GM18868 (cell line): ENCODE measurements around the gene RAD51B.

ENCODE experiments used
- ATAC-seq: cut with Tn5 transposase; IDR thresholded peaks from one replicate; pipeline ENCODE4 v1.9.1; 2021; ENCODE audit warnings: mild to moderate bottlenecking, moderate library complexity; ENCODE audit not compliant: unreplicated experiment

Gene RAD51B

DNA sequence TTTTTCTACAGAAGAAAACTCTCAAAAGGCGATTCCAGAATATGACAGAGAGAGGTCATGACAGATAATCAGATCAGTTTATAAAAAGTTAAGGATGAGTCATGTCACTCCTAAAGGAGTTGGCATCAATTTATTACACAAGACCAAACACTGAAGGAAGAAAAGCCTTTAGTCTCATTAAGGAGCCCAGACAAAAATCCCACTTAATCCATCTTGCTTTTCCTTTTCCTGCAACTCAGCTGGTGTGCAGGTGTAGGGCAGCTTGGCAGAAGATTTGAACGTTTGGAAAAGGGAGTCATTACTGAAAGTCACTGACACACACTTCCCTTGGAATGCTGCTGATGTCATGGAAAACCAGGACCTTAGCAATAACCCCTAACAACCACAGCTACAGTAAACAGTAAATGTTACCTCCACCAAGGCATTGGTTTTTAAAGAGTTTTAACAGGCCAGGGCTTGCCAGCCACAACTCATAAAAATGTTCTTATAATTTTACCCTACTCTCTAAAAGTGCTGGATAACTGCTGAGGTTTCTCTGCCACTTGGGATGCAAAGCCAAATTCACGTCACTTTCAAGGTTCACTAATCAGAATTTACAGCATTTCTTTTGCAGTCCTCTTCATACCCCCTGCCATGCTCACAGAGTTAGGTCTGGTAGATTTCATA, 320.6 kb downstream of the RAD51B start:
- ATAC-seq, result no peak

DNA sequence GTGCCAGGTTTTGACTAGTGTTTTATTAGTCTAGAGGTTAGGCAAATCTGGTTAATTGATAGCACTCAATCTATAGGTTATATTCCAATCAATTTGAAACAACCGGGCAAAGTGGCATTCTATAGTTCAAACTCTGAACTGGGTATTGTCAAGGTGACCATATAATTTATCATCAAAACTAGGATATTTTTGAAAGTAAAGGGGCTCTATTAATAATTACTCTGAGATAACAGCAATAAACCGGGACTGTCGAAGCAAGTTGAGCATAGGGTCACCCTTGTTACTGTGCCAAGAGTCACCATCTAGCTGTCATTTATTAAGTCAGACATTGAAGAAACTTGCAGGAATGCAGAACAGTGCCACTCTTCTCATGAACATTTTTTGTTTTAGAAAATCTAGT, 321.2 kb downstream of the RAD51B start:
- ATAC-seq, result no peak

DNA sequence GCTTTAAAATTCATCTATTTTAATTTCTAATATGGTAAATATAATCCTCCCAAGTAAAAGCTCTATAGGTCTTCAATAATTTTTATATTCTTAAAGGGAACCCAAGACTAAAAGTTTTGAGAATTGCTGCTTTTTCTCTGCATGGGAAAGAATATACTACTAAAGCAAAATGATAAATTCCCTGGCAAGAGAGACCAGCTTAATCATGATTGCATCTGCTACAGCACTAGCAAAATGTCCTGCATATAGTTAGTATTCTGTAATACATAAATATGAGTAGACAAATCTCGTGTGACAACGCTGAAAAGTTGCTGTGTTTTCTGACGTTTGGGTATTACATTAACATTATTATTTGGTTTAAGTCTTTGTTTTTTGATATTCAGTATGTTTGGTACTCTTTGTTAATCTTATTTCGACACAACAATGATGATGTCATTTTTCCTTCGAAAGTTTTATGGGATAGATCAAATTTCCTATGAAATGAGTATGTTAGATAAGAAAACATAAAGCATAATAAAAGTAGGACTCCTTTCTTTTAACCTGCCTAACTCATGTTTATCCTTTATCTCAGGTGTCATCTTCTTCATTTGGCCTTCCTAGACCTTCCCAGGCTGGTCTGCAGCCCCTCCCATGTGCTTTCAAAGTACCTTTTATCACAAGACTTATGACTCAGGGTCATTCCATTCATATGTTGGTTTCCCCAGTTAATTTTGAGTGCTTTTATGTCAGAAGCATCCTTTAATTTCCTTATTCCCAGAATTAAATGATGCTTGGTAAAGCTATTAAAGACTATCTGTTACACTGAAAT, 321.9 kb downstream of the RAD51B start:
- ATAC-seq, result no peak

DNA sequence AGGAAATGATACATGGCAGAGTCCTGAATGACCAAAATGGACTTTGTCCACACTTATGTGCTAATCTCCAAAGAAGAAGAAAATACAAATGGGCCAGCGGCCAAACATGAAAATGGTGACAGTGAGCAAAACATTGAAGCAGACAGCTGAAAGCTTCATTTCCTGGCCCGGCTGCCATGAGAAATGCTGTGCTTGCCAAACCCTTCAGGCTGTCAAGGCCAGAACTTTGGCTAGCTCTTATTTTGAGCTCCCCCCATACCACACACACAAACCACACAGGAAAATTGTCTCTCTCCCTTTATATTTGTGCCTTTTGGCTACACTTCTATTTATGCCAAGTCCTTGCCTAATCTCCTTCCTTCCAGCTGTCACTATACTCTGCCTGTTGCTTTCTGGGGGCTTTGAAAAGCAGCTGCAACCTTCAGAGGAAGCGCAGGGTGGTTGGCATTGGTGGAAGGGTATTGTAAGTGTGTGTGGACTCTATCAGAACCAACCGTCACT, 323.8 kb downstream of the RAD51B start:
- no peak for ATAC-seq

DNA sequence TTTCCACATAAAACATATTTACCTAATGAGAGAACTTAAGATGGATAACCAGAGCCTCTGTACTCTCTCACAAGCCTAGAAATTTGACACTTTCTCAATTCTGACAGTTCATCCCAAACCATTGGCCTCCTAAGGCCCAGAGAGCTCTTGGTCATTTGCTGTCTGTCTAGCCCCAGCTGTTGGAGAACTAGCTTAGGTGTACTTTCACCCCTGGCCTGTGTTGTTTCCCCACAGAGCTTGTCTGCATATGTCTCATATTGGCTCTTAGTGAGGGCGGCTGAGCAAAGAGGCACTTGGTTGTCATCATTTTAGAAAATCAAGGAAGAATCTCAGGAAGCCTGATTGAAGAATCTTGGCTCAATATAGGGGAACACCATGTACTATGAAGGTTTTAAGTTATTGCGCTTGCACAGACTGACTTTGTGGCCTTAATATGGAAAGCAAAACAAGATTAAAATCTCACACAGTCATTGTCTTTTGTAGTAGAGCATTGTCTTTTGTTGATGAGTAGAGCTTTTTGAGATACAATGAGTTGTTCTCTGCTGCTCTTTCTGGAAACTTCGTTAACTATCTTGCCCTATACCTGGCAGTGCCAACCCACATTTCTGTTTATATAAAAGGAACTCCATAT, 324.6 kb downstream of the RAD51B start:
- ATAC-seq, result no peak

DNA sequence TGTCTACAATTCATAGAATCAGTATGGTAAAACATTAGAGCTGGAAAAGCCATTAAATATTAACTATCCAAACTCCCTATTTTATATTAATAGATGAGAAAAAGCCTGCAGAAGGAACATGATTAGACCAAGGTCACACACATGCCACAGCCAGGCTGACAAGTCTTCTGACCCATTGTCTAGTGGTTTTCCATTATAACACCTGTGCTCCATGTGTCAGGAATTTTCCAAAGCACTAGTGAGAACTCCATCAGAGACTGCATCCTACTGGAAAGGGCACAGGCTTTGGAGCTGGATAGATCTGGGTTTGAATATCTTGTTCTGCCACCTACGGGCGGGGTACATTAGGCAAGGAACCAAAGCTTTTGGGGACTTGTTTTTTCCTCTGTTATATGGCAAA, 325.5 kb downstream of the RAD51B start:
- ATAC-seq, result no peak

DNA sequence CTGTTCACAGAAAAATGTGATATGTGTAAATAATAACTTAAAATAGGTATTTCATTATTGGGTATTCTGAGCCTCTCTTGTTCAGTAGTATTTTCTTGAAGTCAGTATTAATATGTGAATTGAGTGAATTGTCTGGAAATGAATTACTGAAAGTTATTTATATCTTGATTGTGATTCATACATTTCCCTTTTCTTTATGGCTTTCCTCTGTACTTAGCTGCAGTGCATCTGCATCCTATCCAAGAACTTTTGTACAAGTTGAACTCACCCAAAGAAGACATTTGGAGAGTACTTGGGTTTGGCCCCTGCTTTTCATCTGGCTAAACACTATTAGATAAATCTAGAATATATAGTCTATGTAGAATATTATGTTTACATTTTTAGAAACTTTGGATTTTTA, 326.0 kb downstream of the RAD51B start:
- ATAC-seq, result no peak

DNA sequence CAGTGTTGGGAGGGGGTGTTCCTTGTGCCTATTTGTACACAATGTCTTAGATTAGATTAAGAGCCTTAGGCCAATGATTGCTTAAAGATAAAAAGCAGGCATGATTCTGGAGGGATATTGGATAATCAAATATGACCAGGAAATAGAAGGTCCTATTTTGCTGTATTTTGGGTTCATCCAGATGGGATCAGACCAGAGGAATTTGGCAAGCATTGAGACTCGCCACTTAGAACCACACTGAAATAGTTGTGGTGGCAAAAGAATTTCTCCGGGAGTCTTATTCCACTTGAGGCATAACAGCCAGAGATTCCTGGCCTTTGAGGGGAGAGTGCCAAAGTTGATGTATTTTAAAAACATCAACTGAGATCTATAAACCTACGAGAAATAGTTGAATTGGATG, 327.2 kb downstream of the RAD51B start:
- ATAC-seq, result no peak

DNA sequence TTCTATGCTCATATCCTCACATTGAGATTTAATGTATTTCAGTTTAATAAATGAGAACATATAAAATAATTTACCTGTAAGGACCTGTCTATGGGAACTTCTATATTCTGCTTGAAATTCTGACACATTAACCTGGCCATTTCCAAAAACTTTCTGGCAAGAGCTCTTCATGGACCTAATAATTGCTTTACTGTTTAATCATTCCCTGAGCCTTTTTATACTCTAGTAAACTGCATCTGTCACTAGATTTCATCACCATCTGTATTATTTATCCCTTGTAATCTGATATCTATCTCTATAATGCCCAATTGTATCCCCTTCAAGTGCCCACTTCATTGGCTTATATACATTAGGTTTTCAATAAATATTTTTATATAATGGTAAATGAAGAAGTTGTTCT, 327.7 kb downstream of the RAD51B start:
- no peak for ATAC-seq

DNA sequence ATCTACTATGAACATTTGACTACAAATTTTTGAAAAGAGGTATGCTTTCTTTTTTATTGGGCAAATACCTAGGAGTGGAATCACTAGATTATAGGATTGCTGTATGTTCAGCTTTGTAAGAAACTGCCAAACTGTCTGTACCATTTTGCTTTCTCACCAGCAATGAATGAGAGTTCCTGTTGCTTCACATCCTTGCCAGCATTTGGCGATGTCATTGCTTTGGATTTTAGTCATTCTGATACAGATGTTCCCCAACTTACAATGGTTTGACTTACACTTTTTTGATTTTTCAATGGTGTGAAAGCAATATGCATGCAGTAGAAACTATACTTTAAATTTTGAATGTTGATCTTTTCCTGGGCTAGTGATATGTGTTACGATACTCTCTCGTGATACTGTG, 328.7 kb downstream of the RAD51B start:
- no peak for ATAC-seq

DNA sequence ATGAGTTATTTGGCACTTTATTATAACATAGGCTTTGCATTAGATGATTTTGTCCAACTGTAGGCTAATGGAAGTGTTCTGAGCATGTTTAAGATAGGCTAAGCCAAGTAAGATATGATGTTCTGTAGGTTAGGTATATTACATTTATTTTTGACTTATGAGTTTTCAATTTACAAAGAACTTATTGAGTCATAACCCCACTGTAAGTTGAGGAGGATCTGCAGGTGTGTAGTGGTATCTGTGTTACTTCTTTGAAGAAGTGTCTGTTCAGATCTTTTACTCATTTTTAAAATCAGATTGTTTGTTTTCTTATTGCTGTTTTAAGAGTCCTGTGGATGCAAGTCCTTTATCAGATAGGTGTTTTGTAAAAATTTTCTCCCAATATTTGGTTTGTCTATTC, 329.2 kb downstream of the RAD51B start:
- ATAC-seq, result no peak

DNA sequence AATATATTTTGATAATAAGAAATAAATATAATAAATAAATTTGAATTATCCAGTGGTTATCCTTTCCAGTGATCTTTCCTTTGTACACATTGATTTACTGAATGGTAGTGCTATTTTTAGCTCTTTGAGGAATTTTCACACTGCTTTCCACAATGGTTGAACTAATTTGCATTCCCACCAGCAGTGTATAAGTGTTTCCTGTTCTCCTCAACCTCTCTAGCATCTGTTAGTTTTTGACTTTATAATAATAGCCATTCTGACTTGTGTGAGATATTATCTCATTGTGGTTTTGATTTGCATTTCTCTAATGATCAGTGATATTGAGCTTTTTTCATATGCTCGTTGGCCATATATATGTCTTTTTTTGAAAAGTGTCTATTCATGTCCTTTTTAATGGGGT, 333.7 kb downstream of the RAD51B start:
- ATAC-seq, result no peak

DNA sequence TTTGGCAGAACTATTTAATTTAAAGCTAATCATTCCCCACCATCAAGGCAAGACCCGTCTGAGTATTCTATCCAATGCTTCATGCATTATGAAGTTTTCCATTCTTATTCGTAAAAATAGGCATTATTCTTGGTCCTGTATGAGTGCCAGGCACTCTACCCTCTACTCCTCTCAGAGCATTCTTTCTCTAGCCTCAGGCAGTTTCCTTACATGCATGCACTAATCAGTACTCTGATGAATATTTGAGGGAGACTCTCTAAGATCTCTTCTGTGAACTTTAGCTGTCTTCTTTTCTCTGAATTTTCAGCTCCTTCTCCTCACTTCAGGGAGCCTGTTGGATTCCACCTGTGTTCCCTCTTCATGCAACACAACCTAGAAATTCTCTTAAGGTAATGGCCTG, 334.7 kb downstream of the RAD51B start:
- ATAC-seq, result no peak

DNA sequence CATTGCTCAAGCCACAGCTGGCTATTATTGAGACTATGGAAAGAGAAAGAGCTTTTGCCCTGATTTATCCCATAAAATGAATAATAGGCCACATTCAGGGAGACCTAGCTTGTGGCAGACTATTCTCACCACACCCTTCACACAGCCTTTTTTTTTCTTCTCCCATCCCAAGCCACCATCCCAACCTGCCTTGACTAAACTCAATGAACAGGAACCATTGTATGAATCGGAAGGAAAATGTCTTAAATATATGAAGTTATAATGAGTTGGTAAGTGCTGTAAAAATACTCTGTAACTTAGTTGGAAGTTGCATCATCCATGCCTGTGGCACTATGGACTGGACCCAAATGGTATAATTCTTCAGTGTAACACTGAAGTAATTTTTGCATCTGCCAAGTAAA, 338.4 kb downstream of the RAD51B start:
- ATAC-seq, result no peak

DNA sequence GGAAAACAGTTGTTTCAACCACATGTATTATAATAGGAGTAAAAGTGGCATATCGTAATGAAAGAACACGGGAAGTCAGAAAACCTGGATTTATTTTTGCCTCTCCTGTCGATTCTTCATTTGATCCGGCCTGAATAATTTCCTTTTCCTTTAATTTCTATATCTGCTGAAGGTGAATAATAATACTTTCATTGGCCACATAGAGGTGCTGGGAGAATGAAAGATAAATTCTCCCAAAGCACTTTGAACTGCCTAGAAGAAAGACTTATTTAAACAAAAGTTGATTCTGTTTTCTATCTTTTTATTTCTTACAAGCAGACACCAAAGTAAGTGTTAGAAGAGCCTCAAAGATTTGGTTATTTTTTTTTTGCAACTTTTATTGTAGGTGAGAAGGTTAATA, 339.1 kb downstream of the RAD51B start:
- ATAC-seq, result no peak

DNA sequence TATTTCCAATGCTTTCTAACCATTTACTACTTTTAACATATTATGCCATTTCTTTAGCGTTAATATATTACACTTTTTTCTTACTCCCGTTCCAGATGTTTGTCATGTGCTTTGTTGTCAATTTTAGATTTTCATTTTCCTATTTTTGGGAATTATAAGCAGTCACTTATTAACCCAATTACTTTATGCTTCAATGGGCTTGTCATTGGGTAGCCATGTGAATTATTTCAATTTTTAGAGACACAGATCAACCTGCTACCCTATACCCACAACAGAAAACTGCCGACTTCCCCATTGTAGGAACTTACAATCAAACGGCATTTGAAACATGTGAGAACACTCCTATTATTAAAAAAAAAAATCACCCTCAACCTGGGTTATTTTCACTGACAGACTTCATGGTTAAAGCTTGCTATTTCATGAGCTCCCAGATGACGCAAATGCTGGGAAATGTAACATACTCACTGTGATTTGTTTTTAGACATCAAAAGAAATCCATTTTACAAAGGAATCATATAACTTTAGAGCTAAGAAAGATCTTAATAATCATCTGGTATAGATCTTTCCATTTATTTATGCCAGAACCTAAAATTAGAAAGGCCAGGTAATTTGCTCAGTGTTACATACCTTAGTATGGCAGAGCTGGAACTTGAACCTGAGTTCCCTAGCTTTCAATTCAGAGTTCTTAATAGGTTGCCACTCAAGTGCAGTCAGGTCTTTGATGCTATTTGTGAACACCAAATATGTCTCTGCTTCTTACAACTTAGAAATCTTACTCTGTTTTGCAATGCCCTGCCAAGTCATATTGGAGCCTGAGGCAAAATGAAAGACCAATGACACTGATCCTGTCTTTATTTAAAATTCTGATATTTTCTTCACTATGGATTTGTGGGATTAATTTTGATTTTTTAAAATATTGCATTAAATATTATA, 340.4 kb downstream of the RAD51B start:
- no peak for ATAC-seq

DNA sequence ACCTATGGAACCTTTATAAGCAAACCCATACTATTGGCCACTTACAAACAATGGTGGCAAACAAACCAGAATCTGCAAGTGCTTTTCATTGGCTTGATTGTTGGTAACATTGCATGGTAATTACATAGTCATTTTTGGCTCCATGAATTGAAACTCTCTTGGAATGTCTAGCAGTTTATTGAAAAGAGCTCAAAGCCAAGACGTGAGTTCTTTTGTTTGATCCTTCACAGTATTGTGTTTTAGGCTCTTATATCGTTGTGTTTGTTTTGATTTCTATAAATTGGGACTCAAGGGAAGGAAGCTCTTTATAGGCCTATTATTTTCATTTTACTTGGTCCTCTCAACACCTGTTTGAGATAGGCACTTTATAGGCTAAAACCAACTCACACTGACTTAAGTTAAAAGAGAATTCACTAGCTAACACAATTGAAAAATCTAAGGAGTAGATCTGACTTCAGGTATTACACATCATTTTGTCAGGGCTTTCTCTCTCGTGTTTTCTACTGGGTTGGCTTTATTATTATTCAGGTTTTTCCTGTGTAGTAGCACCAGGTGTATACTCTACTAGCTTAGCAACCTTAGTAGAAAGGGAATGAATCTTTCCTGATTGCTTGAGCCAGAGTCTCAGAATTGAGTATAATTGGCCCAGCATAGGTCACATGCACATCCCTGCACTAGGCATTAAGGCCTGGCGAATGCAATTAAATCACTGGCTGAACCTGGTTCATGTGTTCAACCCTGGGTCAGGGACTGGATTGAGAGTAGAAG, 341.4 kb downstream of the RAD51B start:
- no peak for ATAC-seq

DNA sequence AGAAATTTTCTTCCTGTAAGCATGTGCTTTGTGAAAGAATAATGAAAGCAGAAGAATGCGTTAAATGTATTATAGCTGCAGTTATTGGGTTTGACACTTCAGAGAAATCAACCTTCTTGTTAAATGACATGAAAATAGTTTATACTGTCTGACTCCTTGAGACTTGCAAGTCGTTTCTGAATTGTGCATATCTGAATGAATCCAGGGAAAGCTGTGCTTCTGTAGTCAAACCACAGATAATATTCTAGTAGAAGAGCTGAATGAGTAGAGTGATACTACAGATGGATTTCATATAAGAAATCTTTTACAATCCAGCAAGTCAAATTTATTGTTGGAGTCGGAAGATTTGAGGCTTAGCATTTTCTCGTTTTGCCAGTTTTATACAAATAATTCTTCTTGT, 343.3 kb downstream of the RAD51B start:
- ATAC-seq, result no peak

DNA sequence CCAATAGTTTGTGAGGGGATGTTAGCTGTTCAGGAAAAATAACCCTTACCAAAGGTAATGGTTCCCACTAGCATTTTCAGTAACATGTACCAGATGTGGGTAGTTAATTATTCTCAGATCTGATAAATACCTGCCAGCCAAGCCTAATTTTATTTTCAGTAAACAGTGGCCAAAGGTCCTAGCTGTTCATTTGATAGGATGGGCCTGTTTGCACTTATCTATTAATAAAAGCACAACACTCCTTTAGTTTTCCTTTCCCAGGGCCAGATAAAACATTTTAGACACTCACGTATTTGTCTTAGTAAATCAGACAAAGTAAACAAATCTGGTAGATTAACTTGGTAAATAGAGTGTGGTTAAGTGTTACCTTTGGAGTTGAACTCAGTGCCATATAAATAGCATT, 345.1 kb downstream of the RAD51B start:
- ATAC-seq, result no peak

DNA sequence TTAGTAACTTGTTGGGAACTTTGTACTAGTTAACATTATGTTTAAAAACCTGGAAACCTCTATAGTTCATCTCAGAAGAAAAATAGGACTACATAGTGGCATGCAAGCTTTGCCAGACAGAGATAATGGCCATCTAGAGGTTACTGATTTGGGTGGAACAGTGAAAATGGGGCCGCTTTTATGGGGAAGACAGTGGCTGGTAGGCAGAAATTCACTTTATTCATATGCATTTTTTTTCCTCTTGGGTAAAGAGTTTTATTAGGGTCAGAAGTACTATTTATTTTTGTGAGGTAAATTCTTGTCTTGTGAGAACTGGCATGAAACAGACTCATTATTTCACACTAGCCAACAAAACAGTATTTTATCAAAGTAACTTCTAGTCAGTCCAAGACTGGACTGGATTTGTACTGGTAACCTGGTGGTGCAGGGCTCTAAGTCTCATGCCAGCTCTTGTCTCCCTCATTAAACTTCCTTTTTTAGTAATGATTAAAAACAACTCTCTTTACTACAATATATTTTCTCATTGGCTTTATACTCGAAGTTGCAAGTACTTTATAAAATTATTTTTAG, 345.8 kb downstream of the RAD51B start:
- ATAC-seq, result no peak
